Erythroblast (primary cell): ENCODE measurements around the gene SSBP2.

ENCODE experiments used
- DNase-seq, 2 experiments: peaks; one replicate each; lab custom pipeline; 2025; lab: John Stamatoyannopoulos, UW
- GATA1 ChIP-seq: IDR thresholded peaks from 2 replicates; pipeline ENCODE4 v1.6.1; 2011; ENCODE audit warnings: low read depth, mild to moderate bottlenecking, control low read depth, low read length, moderate library complexity
- POLR2A ChIP-seq: IDR thresholded peaks from 2 replicates; pipeline ENCODE4 v1.6.1; 2011; ENCODE audit warnings: mild to moderate bottlenecking, low read length

The SSBP2 gene

GRCh38 chr5:81469676-81470075, 281.2 kb downstream of the SSBP2 start:
- no peak for TF ChIP-seq POLR2A
- DNase-seq = no peak

GRCh38 chr5:81450940-81451339, 300.0 kb downstream of the SSBP2 start:
- no peak for DNase-seq
- no peak for TF ChIP-seq POLR2A
- TF ChIP-seq GATA1 = no peak

GRCh38 chr5:81435023-81435422, 315.9 kb downstream of the SSBP2 start:
- TF ChIP-seq GATA1 = no peak
- TF ChIP-seq POLR2A = no peak
- DNase-seq = no peak

GRCh38 chr5:81429985-81430384, 320.9 kb downstream of the SSBP2 start:
- no peak for TF ChIP-seq GATA1
- no peak for TF ChIP-seq POLR2A
- DNase-seq = no peak

GRCh38 chr5:81429363-81429762, 321.5 kb downstream of the SSBP2 start:
- no peak for DNase-seq
- TF ChIP-seq GATA1 = no peak
- no peak for TF ChIP-seq POLR2A

GRCh38 chr5:81428861-81429260, 322.0 kb downstream of the SSBP2 start:
- no peak for DNase-seq
- TF ChIP-seq GATA1 (no peak), POLR2A (no peak)

GRCh38 chr5:81428446-81428845, 322.5 kb downstream of the SSBP2 start:
- no peak for TF ChIP-seq GATA1
- no peak for TF ChIP-seq POLR2A
- no peak for DNase-seq

- DNase-seq = no peak
- no peak for TF ChIP-seq POLR2A
- no peak for TF ChIP-seq GATA1
Measured at GRCh38 chr5:81427566-81427965, 323.3 kb downstream of the SSBP2 start.

- no peak for DNase-seq
- TF ChIP-seq POLR2A (no peak), GATA1 (no peak)
Measured at GRCh38 chr5:81426359-81427030, 324.4 kb downstream of the SSBP2 start.

- TF ChIP-seq GATA1 = no peak
- no peak for TF ChIP-seq POLR2A
- DNase-seq = peak; percentile 40 to 56
Measured at GRCh38 chr5:81425569-81425968, 325.3 kb downstream of the SSBP2 start.

- DNase-seq = no peak
- TF ChIP-seq POLR2A = no peak
- TF ChIP-seq GATA1 = no peak
Measured at GRCh38 chr5:81424728-81425127, 326.2 kb downstream of the SSBP2 start.

- TF ChIP-seq POLR2A = no peak
- no peak for TF ChIP-seq GATA1
- DNase-seq = no peak
Measured at GRCh38 chr5:81422671-81423070, 328.2 kb downstream of the SSBP2 start.

GRCh38 chr5:81420039-81420667, 330.7 kb downstream of the SSBP2 start:
- TF ChIP-seq POLR2A = no peak
- no peak for TF ChIP-seq GATA1
- DNase-seq = no peak

- TF ChIP-seq GATA1 (no peak), POLR2A (no peak)
- no peak for DNase-seq
Measured at GRCh38 chr5:81418606-81419005, 332.3 kb downstream of the SSBP2 start.

GRCh38 chr5:81417052-81417451, 333.8 kb downstream of the SSBP2 start:
- no peak for DNase-seq
- no peak for TF ChIP-seq GATA1

- no peak for DNase-seq
- TF ChIP-seq POLR2A (no peak), GATA1 (no peak)
Measured at GRCh38 chr5:81409896-81410295, 341.0 kb downstream of the SSBP2 start.
